Muscle layer of colon (tissue), 2 donors: ENCODE results near the gene MYBPC3.

Experiments used
- H3K27ac ChIP-seq: one replicate; pipeline ENCODE4 v1.7.0; 2013; ENCODE audit warnings: low read depth, mild to moderate bottlenecking, low read length, moderate library complexity
- H3K27me3 ChIP-seq, 2 donors: one replicate each; pipeline ENCODE4 v1.7.0; 2013; ENCODE audit warnings: low read length in 2 of 2, mild to moderate bottlenecking in 2 of 2; ENCODE audit not compliant: insufficient read depth in 2 of 2, control insufficient read depth in 1 of 2
- H3K36me3 ChIP-seq: one replicate; pipeline ENCODE4 v1.7.0; 2013; ENCODE audit warnings: mild to moderate bottlenecking, low read length; ENCODE audit not compliant: insufficient read depth
- H3K4me1 ChIP-seq: one replicate; pipeline ENCODE4 v1.7.0; 2013; ENCODE audit warnings: mild to moderate bottlenecking, low read length; ENCODE audit not compliant: insufficient read depth
- H3K4me3 ChIP-seq, 2 donors: one replicate each; pipeline ENCODE4 v1.7.0; 2013; ENCODE audit warnings: low read length in 2 of 2, low read depth in 1 of 2, mild to moderate bottlenecking in 1 of 2, moderate library complexity in 1 of 2
- H3K9ac ChIP-seq: one replicate; pipeline ENCODE4 v1.7.0; 2013; ENCODE audit warnings: low read length
- H3K9me3 ChIP-seq: one replicate; pipeline ENCODE4 v1.7.0; 2013; ENCODE audit warnings: mild to moderate bottlenecking, low read length
- donor health status: abdominal sarcoma.
- donor health status: Adenocarcinoma of cecum.

The MYBPC3 gene

GRCh38 chr11:47354913-47355282, 2.4 kb upstream of the MYBPC3 start:
- Histone ChIP-seq H3K36me3 (peaks cover 17% of the 10 kb centered on the region), H3K9me3 (no peaks in the 10 kb centered on the region), H3K27me3 (no peaks in the 10 kb centered on the region), H3K4me3 (peak overlapping the region; percentile 37 to 55), H3K4me1 (peaks cover 11% of the 10 kb centered on the region), H3K27ac (peak overlapping the region; percentile 38), H3K9ac (peak overlapping the region; percentile 15)

GRCh38 chr11:47353978-47354774, 1.7 kb upstream of the MYBPC3 start:
- Histone ChIP-seq H3K36me3 (peaks cover 17% of the 10 kb centered on the region), H3K4me1 (peaks cover 11% of the 10 kb centered on the region), H3K27me3 (no peaks in the 10 kb centered on the region), H3K9me3 (no peaks in the 10 kb centered on the region), H3K4me3 (peak overlapping the region; percentile 37 to 55), H3K9ac (peak overlapping the region; percentile 15), H3K27ac (peak overlapping the region; percentile 38)

GRCh38 chr11:47351156-47352126, 1.1 kb downstream of the MYBPC3 start:
- Histone ChIP-seq H3K9ac (no peak overlapping the region), H3K36me3 (peaks cover 4% of the 10 kb centered on the region), H3K9me3 (no peaks in the 10 kb centered on the region), H3K4me1 (peaks cover 11% of the 10 kb centered on the region), H3K27ac (no peak overlapping the region), H3K4me3 (no peak overlapping the region), H3K27me3 (no peaks in the 10 kb centered on the region)

GRCh38 chr11:47350315-47350714, 2.2 kb downstream of the MYBPC3 start:
- Histone ChIP-seq H3K4me3 (no peak overlapping the region), H3K4me1 (peaks cover 5% of the 10 kb centered on the region), H3K36me3 (no peaks in the 10 kb centered on the region), H3K9ac (no peak overlapping the region), H3K9me3 (no peaks in the 10 kb centered on the region), H3K27ac (no peak overlapping the region), H3K27me3 (no peaks in the 10 kb centered on the region)

- no peak overlapping the region for H3K4me3 ChIP-seq
- no peak overlapping the region for H3K9ac ChIP-seq
- no peak overlapping the region for H3K27ac ChIP-seq
- H3K9me3 ChIP-seq, result no peaks in the 10 kb centered on the region
- H3K36me3 ChIP-seq, result no peaks in the 10 kb centered on the region
- H3K27me3 ChIP-seq, result no peaks in the 10 kb centered on the region
- peaks cover 3% of the 10 kb centered on the region for H3K4me1 ChIP-seq
Measured at GRCh38 chr11:47349521-47350095, 2.9 kb downstream of the MYBPC3 start.

- Histone ChIP-seq H3K27me3 (no peaks in the 10 kb centered on the region), H3K4me1 (no peaks in the 10 kb centered on the region), H3K9ac (no peak overlapping the region), H3K27ac (no peak overlapping the region), H3K36me3 (no peaks in the 10 kb centered on the region), H3K9me3 (no peaks in the 10 kb centered on the region), H3K4me3 (no peak overlapping the region)
Measured at GRCh38 chr11:47348859-47349258, 3.6 kb downstream of the MYBPC3 start.

- Histone ChIP-seq H3K4me3 (no peak overlapping the region), H3K9me3 (no peaks in the 10 kb centered on the region), H3K9ac (no peak overlapping the region), H3K4me1 (no peaks in the 10 kb centered on the region), H3K27me3 (no peaks in the 10 kb centered on the region), H3K27ac (no peak overlapping the region), H3K36me3 (no peaks in the 10 kb centered on the region)
Measured at GRCh38 chr11:47348131-47348802, 4.2 kb downstream of the MYBPC3 start.

GRCh38 chr11:47347137-47347536, 5.4 kb downstream of the MYBPC3 start:
- H3K27me3 ChIP-seq, result no peaks in the 10 kb centered on the region
- H3K4me3 ChIP-seq, result no peak overlapping the region
- H3K27ac ChIP-seq, result no peak overlapping the region
- H3K9me3 ChIP-seq, result no peaks in the 10 kb centered on the region
- no peaks in the 10 kb centered on the region for H3K36me3 ChIP-seq
- H3K9ac ChIP-seq, result no peak overlapping the region
- H3K4me1 ChIP-seq, result no peaks in the 10 kb centered on the region

GRCh38 chr11:47345890-47346563, 6.5 kb downstream of the MYBPC3 start:
- no peaks in the 10 kb centered on the region for H3K9me3 ChIP-seq
- no peaks in the 10 kb centered on the region for H3K27me3 ChIP-seq
- H3K9ac ChIP-seq, result no peak overlapping the region
- no peak overlapping the region for H3K27ac ChIP-seq
- no peak overlapping the region for H3K4me3 ChIP-seq
- no peaks in the 10 kb centered on the region for H3K36me3 ChIP-seq
- H3K4me1 ChIP-seq, result no peaks in the 10 kb centered on the region

GRCh38 chr11:47342854-47343253, 9.6 kb downstream of the MYBPC3 start:
- Histone ChIP-seq H3K9ac (no peak overlapping the region), H3K4me1 (no peaks in the 10 kb centered on the region), H3K36me3 (no peaks in the 10 kb centered on the region), H3K27ac (no peak overlapping the region), H3K27me3 (no peaks in the 10 kb centered on the region), H3K4me3 (no peak overlapping the region), H3K9me3 (no peaks in the 10 kb centered on the region)
